Keratinocyte (primary cell): ENCODE measurements around the gene SCAF4.

ENCODE experiments used
- CTCF ChIP-seq, 3 experiments: IDR thresholded peaks in 1 of 3; conservative IDR thresholded peaks in 1 of 3; optimal IDR thresholded peaks in 1 of 3; 2 replicates in 2 of 3; 3 replicates in 1 of 3; pipeline versions ENCODE3 to v1.5.1; 2011; ENCODE audit warnings: low read length in 3 of 3, mild to moderate bottlenecking in 3 of 3, moderate library complexity in 2 of 3, control low read depth in 1 of 3, inconsistent platforms in 1 of 3; ENCODE audit not compliant: insufficient read depth in 2 of 3; ENCODE audit errors: extremely low read depth in 1 of 3
- EZH2 ChIP-seq: IDR thresholded peaks from one replicate; pipeline ENCODE4 v1.6.1; 2012; ENCODE audit warnings: inconsistent platforms, mild to moderate bottlenecking, low read length, moderate library complexity

GRCh38 chr21:31714741-31715365 lies 17.1 kb downstream of the SCAF4 start:
- TF ChIP-seq CTCF (optimal IDR thresholded peaks at IDR 0.05 in 1 of 3, IDR thresholded peaks at IDR 0.05 in 1 of 3, conservative IDR thresholded peaks at IDR 0.05 in 1 of 3; ENCODE audit: extremely low read depth in 1 of 3, insufficient read depth in 2 of 3, low read length in 3 of 3) (no peak), EZH2 (no peak)
